ENCODE results near the gene PAPOLA. TPM values are rescaled to one million over a fixed set of nuclear protein-coding genes. Genes with fewer than 3 reads are reported as not detected.
A peak's percentile ranks its signal among the peaks of the same experiment; 100 is the strongest.

The PAPOLA gene
- total RNA-seq, 4 donors from 2014 or later = 66.1 to 91.4 (median 76.0) TPM

- intact Hi-C loops (cut with DNase I; ENCODE audit: low total_unique reads) = no loop called here
- WGBS, 2 donors = 59 to 65% methylated on average over 22 of the region's 22 CpGs
- TF ChIP-seq POLR2A (IDR thresholded peaks at IDR 0.05) (no peak), CTCF (IDR thresholded peaks at IDR 0.05) (no peak)
- peak in 1 of 2 donors; percentile 71 for DNase-seq (ENCODE audit: low spot score in 2 of 2)
- H3K4me3 ChIP-seq (ENCODE audit: low read depth, poor library complexity, severe bottlenecking) = no peak overlapping the region
Observed at GRCh38 chr14:96588410-96589257, 86.5 kb downstream of the PAPOLA start.

DNA sequence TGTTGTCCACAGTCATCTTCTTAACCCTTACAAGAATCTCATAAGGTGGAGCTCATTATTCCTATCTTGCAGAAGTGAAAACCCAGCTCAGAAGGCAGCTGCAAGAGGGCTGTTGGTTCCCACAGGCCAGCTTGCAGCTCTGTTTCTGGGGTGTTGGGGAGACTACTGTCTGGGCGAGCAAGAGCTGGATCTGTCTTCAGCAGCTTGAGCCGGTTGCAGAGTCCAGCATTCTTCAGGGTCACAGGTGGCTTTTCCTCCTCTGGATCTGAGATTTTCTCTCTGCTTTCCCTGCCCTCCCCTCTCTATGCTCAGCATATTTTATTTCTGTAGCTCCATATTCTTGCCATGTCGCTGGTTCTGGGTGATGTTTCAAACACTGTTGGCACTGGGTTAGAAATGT lies 87.4 kb downstream of the PAPOLA start:
- WGBS, 2 donors = 75 to 78% methylated on average over 3 of the region's 3 CpGs
- DNase-seq (ENCODE audit: low spot score in 2 of 2) = peak in 1 of 2 donors; percentile 34
- no peak overlapping the region for H3K4me3 ChIP-seq (ENCODE audit: low read depth, poor library complexity, severe bottlenecking)
- intact Hi-C loops (cut with DNase I; ENCODE audit: low total_unique reads) = no loop called here
- TF ChIP-seq CTCF (IDR thresholded peaks at IDR 0.05) (no peak), POLR2A (IDR thresholded peaks at IDR 0.05) (no peak)

GRCh38 chr14:96590190-96590864 lies 88.1 kb downstream of the PAPOLA start:
- no peak for DNase-seq (ENCODE audit: low spot score in 2 of 2)
- intact Hi-C loops (cut with DNase I; ENCODE audit: low total_unique reads) = no loop called here
- H3K4me3 ChIP-seq (ENCODE audit: low read depth, poor library complexity, severe bottlenecking) = no peak overlapping the region
- 71 to 78% methylated on average over 9 of the region's 9 CpGs for WGBS, 2 donors
- TF ChIP-seq CTCF (IDR thresholded peaks at IDR 0.05) (no peak), POLR2A (IDR thresholded peaks at IDR 0.05) (no peak)

DNA sequence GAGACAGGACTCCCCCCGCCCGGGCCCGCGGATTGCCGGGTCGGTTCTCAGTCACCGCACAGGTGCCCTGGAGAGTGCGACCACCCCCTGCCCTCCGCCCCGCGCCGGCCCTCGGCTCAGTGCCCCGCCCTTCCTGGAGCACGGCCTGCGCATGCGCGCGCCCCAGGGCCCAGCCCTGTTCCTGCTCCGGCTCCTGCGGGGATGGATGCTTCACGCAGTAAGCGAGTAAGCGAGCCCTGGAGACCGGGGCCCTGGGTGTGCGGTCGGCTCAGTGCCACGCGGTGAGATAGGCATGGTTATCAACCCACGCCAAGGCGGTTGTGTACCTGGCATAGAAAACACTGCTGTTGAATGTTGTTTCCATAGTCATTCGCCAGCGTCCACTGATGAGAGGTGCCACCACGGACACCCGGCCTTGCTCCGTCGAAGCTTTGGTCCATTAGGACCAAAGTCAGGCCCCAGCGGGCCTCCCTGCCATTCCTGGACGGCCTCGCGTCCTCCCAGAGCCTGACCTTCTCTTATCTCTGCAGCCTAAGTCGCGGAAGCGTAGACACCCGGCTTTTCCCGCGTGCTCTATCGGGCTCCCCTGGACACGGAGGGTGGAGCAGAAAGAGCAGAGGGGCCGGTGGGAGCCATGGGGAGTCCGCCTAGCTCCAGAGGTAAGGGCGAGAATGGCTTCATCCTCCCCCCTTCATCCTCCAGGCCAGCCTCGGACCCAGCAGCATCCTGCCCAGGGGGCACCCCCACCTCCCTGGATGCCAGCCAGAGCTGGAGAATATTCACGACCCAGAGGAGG lies 90.6 kb downstream of the PAPOLA start:
- H3K4me3 ChIP-seq (ENCODE audit: low read depth, poor library complexity, severe bottlenecking) = no peak overlapping the region
- no peak for TF ChIP-seq POLR2A (IDR thresholded peaks at IDR 0.05)
- TF ChIP-seq CTCF (IDR thresholded peaks at IDR 0.05) = no peak
- 21 to 28% methylated on average over 19 to 22 of the region's 54 CpGs for WGBS, 2 donors
- intact Hi-C loops (cut with DNase I; ENCODE audit: low total_unique reads) = no loop called here
- DNase-seq (ENCODE audit: low spot score in 2 of 2) = peak in 1 of 2 donors; percentile 74

- intact Hi-C loops (cut with DNase I; ENCODE audit: low total_unique reads) = no loop called here
- TF ChIP-seq POLR2A (IDR thresholded peaks at IDR 0.05) (no peak), CTCF (IDR thresholded peaks at IDR 0.05) (no peak)
- WGBS, 2 donors = 79 to 83% methylated on average over 5 to 6 of the region's 6 CpGs
- DNase-seq (ENCODE audit: low spot score in 2 of 2) = no peak
- H3K4me3 ChIP-seq (ENCODE audit: low read depth, poor library complexity, severe bottlenecking) = no peak overlapping the region
Observed at GRCh38 chr14:96594961-96595360, 92.8 kb downstream of the PAPOLA start.
